ENCODE data around the gene NACA.

DNA sequence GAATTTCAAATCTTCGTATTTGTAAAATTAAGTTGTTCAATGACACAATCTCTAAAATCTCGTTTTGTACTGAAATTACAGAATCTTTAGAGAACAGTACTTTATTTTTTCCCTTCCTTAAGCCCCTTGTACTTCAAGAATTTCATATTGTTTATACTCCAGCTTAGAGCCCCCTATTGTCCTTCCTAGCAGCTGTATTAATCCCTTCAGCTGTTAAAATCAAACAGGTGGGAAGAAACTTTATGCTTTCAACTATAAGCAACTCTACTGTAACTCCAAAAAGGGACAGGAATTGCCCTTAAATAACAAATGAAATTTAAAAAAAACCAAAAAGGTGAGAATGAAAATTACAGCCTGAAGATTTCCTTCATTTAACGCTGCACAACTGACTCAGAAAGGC, 1.7 kb downstream of the NACA start:
- TF ChIP-seq, protein P1, sequence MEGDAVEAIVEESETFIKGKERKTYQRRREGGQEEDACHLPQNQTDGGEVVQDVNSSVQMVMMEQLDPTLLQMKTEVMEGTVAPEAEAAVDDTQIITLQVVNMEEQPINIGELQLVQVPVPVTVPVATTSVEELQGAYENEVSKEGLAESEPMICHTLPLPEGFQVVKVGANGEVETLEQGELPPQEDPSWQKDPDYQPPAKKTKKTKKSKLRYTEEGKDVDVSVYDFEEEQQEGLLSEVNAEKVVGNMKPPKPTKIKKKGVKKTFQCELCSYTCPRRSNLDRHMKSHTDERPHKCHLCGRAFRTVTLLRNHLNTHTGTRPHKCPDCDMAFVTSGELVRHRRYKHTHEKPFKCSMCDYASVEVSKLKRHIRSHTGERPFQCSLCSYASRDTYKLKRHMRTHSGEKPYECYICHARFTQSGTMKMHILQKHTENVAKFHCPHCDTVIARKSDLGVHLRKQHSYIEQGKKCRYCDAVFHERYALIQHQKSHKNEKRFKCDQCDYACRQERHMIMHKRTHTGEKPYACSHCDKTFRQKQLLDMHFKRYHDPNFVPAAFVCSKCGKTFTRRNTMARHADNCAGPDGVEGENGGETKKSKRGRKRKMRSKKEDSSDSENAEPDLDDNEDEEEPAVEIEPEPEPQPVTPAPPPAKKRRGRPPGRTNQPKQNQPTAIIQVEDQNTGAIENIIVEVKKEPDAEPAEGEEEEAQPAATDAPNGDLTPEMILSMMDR (IDR thresholded peaks at IDR 0.05) = no peak
- no peak for TF ChIP-seq POLR2A (IDR thresholded peaks at IDR 0.05)
